ENCODE data around the gene INHBB.
"Not testable (repeated sequence)": the region's sequence is repeated elsewhere in the genome, so short reads cannot be mapped to it uniquely, and the experiment has no call there.

INHBB gene

GRCh38 chr2:120319686-120320317 lies 26.1 kb upstream of the INHBB start:
- TF ChIP-seq, protein P1, sequence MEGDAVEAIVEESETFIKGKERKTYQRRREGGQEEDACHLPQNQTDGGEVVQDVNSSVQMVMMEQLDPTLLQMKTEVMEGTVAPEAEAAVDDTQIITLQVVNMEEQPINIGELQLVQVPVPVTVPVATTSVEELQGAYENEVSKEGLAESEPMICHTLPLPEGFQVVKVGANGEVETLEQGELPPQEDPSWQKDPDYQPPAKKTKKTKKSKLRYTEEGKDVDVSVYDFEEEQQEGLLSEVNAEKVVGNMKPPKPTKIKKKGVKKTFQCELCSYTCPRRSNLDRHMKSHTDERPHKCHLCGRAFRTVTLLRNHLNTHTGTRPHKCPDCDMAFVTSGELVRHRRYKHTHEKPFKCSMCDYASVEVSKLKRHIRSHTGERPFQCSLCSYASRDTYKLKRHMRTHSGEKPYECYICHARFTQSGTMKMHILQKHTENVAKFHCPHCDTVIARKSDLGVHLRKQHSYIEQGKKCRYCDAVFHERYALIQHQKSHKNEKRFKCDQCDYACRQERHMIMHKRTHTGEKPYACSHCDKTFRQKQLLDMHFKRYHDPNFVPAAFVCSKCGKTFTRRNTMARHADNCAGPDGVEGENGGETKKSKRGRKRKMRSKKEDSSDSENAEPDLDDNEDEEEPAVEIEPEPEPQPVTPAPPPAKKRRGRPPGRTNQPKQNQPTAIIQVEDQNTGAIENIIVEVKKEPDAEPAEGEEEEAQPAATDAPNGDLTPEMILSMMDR (IDR thresholded peaks at IDR 0.05; ENCODE audit: insufficient read depth, low read length, poor library complexity, severe bottlenecking), result no peak
- TF ChIP-seq EZH2phosphoT487 (conservative IDR thresholded peaks at IDR 0.05; ENCODE audit: low read length), result no peak
- H3F3A ChIP-seq (ENCODE audit: insufficient read depth), result no peaks in the 10 kb centered on the region
- no peaks in the 10 kb centered on the region for H3K9me2 ChIP-seq (replicated peaks; ENCODE audit: insufficient read depth, low read length)
- no peaks in the 10 kb centered on the region for H4K20me1 ChIP-seq (ENCODE audit: low read depth, low read length)
- H3K27ac ChIP-seq (ENCODE audit: low read depth, low read length), result no peak overlapping the region
- no peaks in the 10 kb centered on the region for H3K9me3 ChIP-seq (ENCODE audit: insufficient read depth, low read length)
- H3K27me3 ChIP-seq (ENCODE audit: low read length), result no peaks in the 10 kb centered on the region
- H3K36me3 ChIP-seq (ENCODE audit: low read length), result no peaks in the 10 kb centered on the region
- H3K79me2 ChIP-seq (ENCODE audit: insufficient read depth, low read length), result no peaks in the 10 kb centered on the region
- no peak overlapping the region for H3K4me2 ChIP-seq (ENCODE audit: low read depth, low read length, poor library complexity, severe bottlenecking)
- no peak overlapping the region for H3K9ac ChIP-seq (ENCODE audit: low read length)
- H2AFZ ChIP-seq (ENCODE audit: low read depth, low read length, severe bottlenecking), result no peak overlapping the region
- H3K4me3 ChIP-seq (ENCODE audit: insufficient read depth, low read length, poor library complexity, severe bottlenecking), result no peak overlapping the region

- Histone ChIP-seq H2AFZ (ENCODE audit: low read depth, low read length, severe bottlenecking) (no peak overlapping the region), H3K36me3 (ENCODE audit: low read length) (no peaks in the 10 kb centered on the region)
- no peak for TF ChIP-seq EZH2phosphoT487 (conservative IDR thresholded peaks at IDR 0.05; ENCODE audit: low read length)
- TF ChIP-seq, protein P1 (IDR thresholded peaks at IDR 0.05; ENCODE audit: insufficient read depth, low read length, poor library complexity, severe bottlenecking), result no peak
These were observed 25.6 kb upstream of the INHBB start for GRCh38 chr2:120320318-120320851.

GRCh38 chr2:120320887-120321556 lies 24.9 kb upstream of the INHBB start:
- H3K27me3 ChIP-seq (ENCODE audit: low read length); H3K4me3 ChIP-seq (ENCODE audit: insufficient read depth, low read length, poor library complexity, severe bottlenecking); H3K4me2 ChIP-seq (ENCODE audit: low read depth, low read length, poor library complexity, severe bottlenecking); H3K36me3 ChIP-seq (ENCODE audit: low read length); H2AFZ ChIP-seq (ENCODE audit: low read depth, low read length, severe bottlenecking); H3F3A ChIP-seq (ENCODE audit: insufficient read depth); H3K9ac ChIP-seq (ENCODE audit: low read length); H3K9me2 ChIP-seq (replicated peaks; ENCODE audit: insufficient read depth, low read length); H3K27ac ChIP-seq (ENCODE audit: low read depth, low read length); H4K20me1 ChIP-seq (ENCODE audit: low read depth, low read length); H3K79me2 ChIP-seq (ENCODE audit: insufficient read depth, low read length); H3K9me3 ChIP-seq (ENCODE audit: insufficient read depth, low read length): not testable (repeated sequence)

More at GRCh38 chr2:120320318-120320851, 25.6 kb upstream of the INHBB start:
- Histone ChIP-seq H3K27ac (ENCODE audit: low read depth, low read length) (no peak overlapping the region), H3K79me2 (ENCODE audit: insufficient read depth, low read length) (no peaks in the 10 kb centered on the region), H4K20me1 (ENCODE audit: low read depth, low read length) (no peaks in the 10 kb centered on the region), H3K9me3 (ENCODE audit: insufficient read depth, low read length) (no peaks in the 10 kb centered on the region), H3F3A (ENCODE audit: insufficient read depth) (no peaks in the 10 kb centered on the region), H3K9ac (ENCODE audit: low read length) (no peak overlapping the region), H3K4me2 (ENCODE audit: low read depth, low read length, poor library complexity, severe bottlenecking) (no peak overlapping the region), H3K4me3 (ENCODE audit: insufficient read depth, low read length, poor library complexity, severe bottlenecking) (no peak overlapping the region), H3K27me3 (ENCODE audit: low read length) (no peaks in the 10 kb centered on the region), H3K9me2 (replicated peaks; ENCODE audit: insufficient read depth, low read length) (no peaks in the 10 kb centered on the region)

GRCh38 chr2:120321721-120322284 lies 24.1 kb upstream of the INHBB start:
- Histone ChIP-seq H3K27me3 (ENCODE audit: low read length) (no peaks in the 10 kb centered on the region), H3K9me2 (replicated peaks; ENCODE audit: insufficient read depth, low read length) (no peaks in the 10 kb centered on the region), H3K79me2 (ENCODE audit: insufficient read depth, low read length) (no peaks in the 10 kb centered on the region), H4K20me1 (ENCODE audit: low read depth, low read length) (no peaks in the 10 kb centered on the region), H3K4me3 (ENCODE audit: insufficient read depth, low read length, poor library complexity, severe bottlenecking) (no peak overlapping the region), H3K9ac (ENCODE audit: low read length) (no peak overlapping the region), H3K9me3 (ENCODE audit: insufficient read depth, low read length) (no peaks in the 10 kb centered on the region), H3F3A (ENCODE audit: insufficient read depth) (no peaks in the 10 kb centered on the region), H3K27ac (ENCODE audit: low read depth, low read length) (no peak overlapping the region), H2AFZ (ENCODE audit: low read depth, low read length, severe bottlenecking) (no peak overlapping the region), H3K36me3 (ENCODE audit: low read length) (no peaks in the 10 kb centered on the region), H3K4me2 (ENCODE audit: low read depth, low read length, poor library complexity, severe bottlenecking) (no peak overlapping the region)
- TF ChIP-seq, protein P1 (IDR thresholded peaks at IDR 0.05; ENCODE audit: insufficient read depth, low read length, poor library complexity, severe bottlenecking), result no peak
- TF ChIP-seq EZH2phosphoT487 (conservative IDR thresholded peaks at IDR 0.05; ENCODE audit: low read length), result no peak

Data from SU-DHL-6 (cell line).